Activated naive CD4-positive, alpha-beta T cell treated with anti-CD3 and anti-CD28 coated beads, Interleukin-2, amount 50 U/mL, for 16 hours (primary cell): Measurements from ENCODE around the gene AVPR2.

ENCODE experiments used
- DNase-seq: peaks from one replicate; pipeline ENCODE4 v3.0.0-alpha.2; 2020

Gene AVPR2

GRCh38 chrX:153954558-153955227, 50.2 kb downstream of the AVPR2 start:
- no peak for DNase-seq

- DNase-seq: no peak
Observed at GRCh38 chrX:153955228-153955732, 50.8 kb downstream of the AVPR2 start.

- DNase-seq: no peak
Observed at GRCh38 chrX:153956044-153956907, 51.8 kb downstream of the AVPR2 start.
